GM21786 (cell line): Measurements from ENCODE around the gene SH2B2.
"Not testable (repeated sequence)": the region's sequence is repeated elsewhere in the genome, so short reads cannot be mapped to it uniquely, and the experiment has no call there.

ENCODE experiments used
- ATAC-seq: cut with Tn5 transposase; IDR thresholded peaks from one replicate; pipeline ENCODE4 v1.9.1; 2021; ENCODE audit not compliant: unreplicated experiment

SH2B2 gene

GRCh38 chr7:102303669-102304422, 17.2 kb downstream of the SH2B2 start:
- ATAC-seq: no peak

- no peak for ATAC-seq
Observed at GRCh38 chr7:102304668-102305067, 18.0 kb downstream of the SH2B2 start.

GRCh38 chr7:102305414-102306268, 19.0 kb downstream of the SH2B2 start:
- peak; percentile 49 for ATAC-seq

- ATAC-seq: peak; percentile 81
Observed at GRCh38 chr7:102306916-102307677, 20.4 kb downstream of the SH2B2 start.

- ATAC-seq: no peak
Observed at GRCh38 chr7:102310414-102310815, 23.7 kb downstream of the SH2B2 start.

- ATAC-seq: no peak
Observed at GRCh38 chr7:102312317-102312716, 25.6 kb downstream of the SH2B2 start.

- no peak for ATAC-seq
Observed at GRCh38 chr7:102313997-102314780, 27.5 kb downstream of the SH2B2 start.

- ATAC-seq: no peak
Observed at GRCh38 chr7:102317231-102318059, 30.8 kb downstream of the SH2B2 start.

GRCh38 chr7:102318482-102318971, 31.9 kb downstream of the SH2B2 start:
- no peak for ATAC-seq

GRCh38 chr7:102319671-102320070, 33.0 kb downstream of the SH2B2 start:
- no peak for ATAC-seq

GRCh38 chr7:102320181-102320580, 33.5 kb downstream of the SH2B2 start:
- no peak for ATAC-seq

GRCh38 chr7:102320601-102321350, 34.1 kb downstream of the SH2B2 start:
- ATAC-seq: no peak

- ATAC-seq: no peak
Observed at GRCh38 chr7:102321351-102322201, 34.9 kb downstream of the SH2B2 start.

GRCh38 chr7:102322202-102322715, 35.6 kb downstream of the SH2B2 start:
- no peak for ATAC-seq

GRCh38 chr7:102323914-102324195, 37.2 kb downstream of the SH2B2 start:
- ATAC-seq: no peak

GRCh38 chr7:102325106-102325505, 38.4 kb downstream of the SH2B2 start:
- ATAC-seq: not testable (repeated sequence)

- no peak for ATAC-seq
Observed at GRCh38 chr7:102326157-102326889, 39.7 kb downstream of the SH2B2 start.
